SK-N-MC (cell line): ENCODE results near the gene MALAT1.

Source experiments
- EZH2 ChIP-seq: fragments of 200-600 bp; sonication (generic); IDR thresholded peaks from one replicate; pipeline ENCODE4 v1.6.1; 2017; ENCODE audit warnings: antibody characterized with exemption
- FOXP2 ChIP-seq: optimal IDR thresholded peaks from 2 replicates; pipeline ENCODE3; 2011; ENCODE audit warnings: mild to moderate bottlenecking, moderate library complexity; ENCODE audit not compliant: insufficient read depth; ENCODE audit errors: extremely low read length, control extremely low read depth
- POLR2AphosphoS5 ChIP-seq: IDR thresholded peaks from 2 replicates; pipeline ENCODE4 v1.6.1; 2012; ENCODE audit warnings: mild to moderate bottlenecking, low read depth, low read length, borderline replicate concordance

GRCh38 chr11:65456418-65456817 is 42.4 kb upstream of the MALAT1 start:
- TF ChIP-seq EZH2 (no peak), POLR2AphosphoS5 (no peak), FOXP2 (no peak)
